ENCODE measurements around the gene TRDN.

The TRDN gene

DNA sequence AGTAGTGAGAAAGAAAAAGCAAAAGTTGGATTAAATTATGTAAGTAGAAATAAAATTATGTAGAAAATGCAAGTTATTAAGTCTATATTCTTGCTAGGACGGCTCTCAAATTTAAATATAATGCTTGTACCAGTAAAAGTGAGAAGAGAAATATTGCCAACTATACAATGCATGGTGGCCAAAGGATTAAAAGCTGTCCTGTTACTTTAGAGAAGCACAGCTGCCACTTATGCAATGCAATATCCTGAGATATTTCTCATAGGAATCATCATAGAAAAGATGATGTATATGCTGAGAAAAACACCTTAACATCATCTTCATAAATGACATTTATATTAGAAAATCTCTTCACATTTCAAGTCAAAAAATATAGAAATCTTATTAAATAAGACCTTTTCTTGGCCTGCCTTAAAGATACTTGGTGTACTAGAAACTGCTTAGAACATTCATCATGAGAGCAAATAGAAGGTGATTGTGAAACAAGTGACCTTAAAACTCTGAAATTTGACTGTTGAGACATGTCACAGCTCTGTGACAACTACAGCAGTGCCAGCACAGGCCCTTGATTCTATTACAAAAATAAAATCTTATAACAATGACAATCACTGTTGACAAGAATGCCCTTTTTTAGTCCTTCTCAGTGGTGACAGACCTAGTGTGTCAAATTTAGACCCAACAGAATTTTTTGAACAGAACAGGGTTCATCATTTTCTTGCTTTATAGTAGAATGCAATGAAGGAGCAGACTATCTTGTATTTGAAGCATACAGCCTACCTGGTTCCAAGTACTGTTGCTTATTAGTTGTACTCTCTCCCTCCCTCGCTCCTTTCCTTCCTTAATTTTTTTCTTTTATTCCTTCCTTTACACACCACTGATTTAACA is 467.6 kb downstream of the TRDN start:
- DNase-seq (ENCODE audit: low read depth, low spot score), result no peak

- no peak for DNase-seq (ENCODE audit: low read depth, low spot score)
Measured at GRCh38 chr6:123168466-123168865, 468.3 kb downstream of the TRDN start.

Measured in ELF-1 (cell line).